HG03558 (cell line): ENCODE results near the gene DRG2.

Experiments used
- ATAC-seq: cut with Tn5 transposase; IDR thresholded peaks from one replicate; pipeline ENCODE4 v1.9.1; 2021; ENCODE audit warnings: moderate number of reproducible peaks; ENCODE audit not compliant: unreplicated experiment; ENCODE audit errors: extremely low read depth

DRG2 gene

GRCh38 chr17:18140648-18141047 lies 52.9 kb downstream of the DRG2 start:
- no peak for ATAC-seq

DNA sequence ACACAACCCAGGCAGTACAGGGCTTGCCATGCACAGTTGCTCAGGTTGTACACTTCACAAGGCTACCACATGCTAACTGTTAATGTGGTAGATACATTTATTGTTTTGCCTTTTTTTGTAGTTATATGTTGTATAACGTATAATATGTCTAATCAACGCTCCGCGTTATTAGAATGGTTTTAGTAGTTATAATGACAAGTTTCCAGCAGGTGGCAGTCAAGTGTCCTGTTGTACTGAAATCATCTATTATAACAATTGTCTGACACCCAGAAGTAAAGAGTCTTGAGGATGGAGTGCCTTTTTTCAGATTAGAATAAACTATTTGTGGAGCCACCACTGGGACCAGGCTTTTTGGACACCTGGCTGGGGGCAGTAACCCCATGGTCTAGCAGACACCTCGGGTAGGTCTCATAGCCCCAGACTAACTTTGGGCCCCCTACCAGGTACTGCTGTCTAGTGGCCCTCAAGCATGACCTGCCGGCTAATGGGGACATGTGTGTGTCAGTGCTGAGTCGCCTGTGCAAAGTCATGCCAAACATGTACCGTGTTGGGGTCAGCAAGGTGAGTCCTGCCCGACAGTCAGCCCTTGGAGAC lies 53.6 kb downstream of the DRG2 start:
- no peak for ATAC-seq

- ATAC-seq, result no peak
These were observed 54.7 kb downstream of the DRG2 start for GRCh38 chr17:18142417-18142816.

GRCh38 chr17:18143044-18143936 lies 55.5 kb downstream of the DRG2 start:
- no peak for ATAC-seq

- no peak for ATAC-seq
These were observed 56.5 kb downstream of the DRG2 start for GRCh38 chr17:18144261-18144660.

GRCh38 chr17:18144855-18145254 lies 57.1 kb downstream of the DRG2 start:
- no peak for ATAC-seq

DNA sequence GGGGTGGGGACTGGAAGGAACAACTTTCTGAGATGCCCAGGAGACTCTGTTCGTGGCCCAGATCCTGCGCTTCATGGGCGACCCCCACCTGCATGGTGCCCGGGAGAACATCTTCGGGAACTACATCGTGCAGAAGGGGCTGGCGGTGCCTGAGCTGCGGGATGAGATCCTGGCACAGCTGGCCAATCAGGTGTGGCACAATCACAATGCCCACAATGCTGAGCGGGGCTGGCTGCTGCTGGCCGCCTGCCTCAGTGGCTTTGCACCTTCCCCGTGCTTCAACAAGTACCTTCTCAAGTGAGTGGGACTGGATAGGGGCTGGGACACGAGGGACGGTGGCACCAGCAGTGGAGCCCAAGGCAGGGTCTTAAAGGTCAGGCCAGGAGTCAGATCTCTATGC lies 58.1 kb downstream of the DRG2 start:
- no peak for ATAC-seq

DNA sequence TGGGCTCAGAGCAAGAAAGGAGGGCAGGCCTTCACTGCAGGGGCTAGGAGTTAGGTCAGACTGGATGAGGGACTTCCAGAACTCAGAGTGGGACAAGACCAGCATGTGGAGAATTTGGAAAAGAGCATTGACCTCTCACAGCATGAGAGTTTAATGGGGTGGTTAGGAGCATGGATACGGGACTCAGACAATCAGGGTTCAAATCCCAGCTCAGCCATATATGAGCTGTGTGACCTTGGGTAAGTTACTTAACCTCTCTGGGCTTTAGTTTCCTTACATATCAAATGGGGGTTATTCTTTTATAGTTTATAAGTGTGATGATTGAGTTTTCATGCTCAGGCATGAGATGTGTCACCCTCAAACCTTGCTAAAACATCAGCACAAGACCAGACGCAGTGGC lies 58.5 kb downstream of the DRG2 start:
- no peak for ATAC-seq

DNA sequence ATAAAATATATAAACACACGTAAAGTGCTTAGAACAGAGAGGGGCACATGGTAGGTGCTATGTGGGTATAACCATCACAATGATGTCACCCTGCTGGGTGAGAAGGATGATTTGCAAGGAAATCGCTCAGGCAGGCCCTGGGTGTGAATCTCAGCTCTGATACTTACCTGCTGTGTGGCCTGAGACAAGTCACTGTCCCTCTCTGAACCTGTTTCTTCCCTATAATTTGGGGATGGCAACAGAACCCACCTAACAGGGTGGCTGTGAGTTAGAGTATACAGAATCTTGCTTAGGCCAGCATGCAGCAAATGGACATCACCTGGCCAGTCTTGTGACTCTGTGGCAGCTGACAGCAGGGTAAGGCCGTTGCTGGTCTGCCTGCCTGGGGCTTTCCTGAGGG lies 59.2 kb downstream of the DRG2 start:
- no peak for ATAC-seq

- ATAC-seq, result no peak
These were observed 60.8 kb downstream of the DRG2 start for GRCh38 chr17:18148586-18148985.

DNA sequence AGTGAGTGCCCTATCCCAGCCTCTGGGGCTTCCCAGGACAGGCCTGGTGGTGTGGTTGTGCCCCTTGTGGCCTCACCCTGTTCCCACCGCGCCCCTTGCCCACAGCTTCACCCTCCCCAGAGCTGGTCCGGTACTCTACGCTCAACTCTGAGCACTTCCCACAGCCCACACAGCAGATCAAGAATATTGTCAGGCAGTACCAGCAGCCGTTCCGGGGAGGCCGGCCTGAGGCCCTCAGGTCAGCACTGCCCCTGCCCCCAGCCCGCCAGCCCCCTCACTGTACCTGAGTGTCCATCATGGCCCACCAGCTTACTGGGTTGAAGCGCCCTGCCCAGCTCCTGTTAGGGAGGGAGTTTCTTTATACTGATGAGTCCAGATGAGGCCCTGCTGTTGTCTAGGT lies 63.5 kb downstream of the DRG2 start:
- no peak for ATAC-seq

GRCh38 chr17:18155179-18155578 lies 67.4 kb downstream of the DRG2 start:
- no peak for ATAC-seq

DNA sequence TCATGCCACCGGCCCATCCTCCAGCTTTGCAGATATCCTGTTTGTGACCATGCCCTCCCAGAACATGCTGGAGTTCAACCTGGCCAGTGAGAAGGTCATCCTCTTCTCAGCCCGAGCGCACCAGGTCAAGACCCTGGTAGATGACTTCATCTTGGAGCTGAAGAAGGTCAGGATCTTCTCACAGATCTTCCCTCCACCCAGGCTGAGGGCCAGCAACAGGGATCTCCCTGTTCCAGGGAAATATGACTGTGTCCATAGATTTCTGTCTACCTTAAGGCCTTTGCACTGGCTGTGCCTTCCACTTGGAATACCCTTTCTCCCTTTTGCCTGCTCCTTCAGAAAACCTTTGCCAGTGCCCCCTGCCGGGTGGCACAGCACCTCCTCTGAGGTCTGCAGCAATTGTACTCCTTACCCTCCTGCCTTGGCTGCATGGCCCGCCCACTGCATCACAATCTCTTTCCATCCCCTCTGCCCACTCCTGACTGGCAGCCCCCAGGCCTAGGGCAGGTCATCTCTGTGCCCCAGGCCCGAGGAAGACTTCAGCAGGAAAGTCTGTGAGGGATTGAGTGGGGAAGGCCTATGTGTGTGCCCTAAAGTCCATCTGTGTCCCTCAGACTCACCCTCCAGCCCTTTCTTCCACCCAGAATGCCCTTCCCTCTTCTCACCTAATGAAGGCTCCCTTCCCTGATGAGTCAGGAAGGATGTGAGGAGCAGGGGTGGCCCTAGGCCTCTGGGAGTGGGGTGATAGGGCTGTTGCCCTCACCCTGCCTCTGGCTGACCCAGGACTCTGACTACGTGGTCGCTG lies 68.6 kb downstream of the DRG2 start:
- ATAC-seq, result no peak

DNA sequence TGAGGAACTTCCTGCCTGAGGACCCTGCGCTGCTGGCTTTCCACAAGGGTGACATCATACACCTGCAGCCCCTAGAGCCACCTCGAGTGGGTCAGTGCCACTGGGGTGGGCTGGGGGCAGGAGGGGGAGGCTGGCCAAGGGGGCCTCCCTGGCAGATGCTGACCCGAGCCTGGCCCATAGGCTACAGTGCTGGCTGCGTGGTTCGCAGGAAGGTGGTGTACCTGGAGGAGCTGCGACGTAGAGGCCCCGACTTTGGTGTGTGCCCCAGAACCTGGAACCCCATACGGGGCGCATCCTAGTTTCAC lies 69.2 kb downstream of the DRG2 start:
- ATAC-seq, result no peak
